ENCODE results near the gene TERT. TPM values are rescaled to one million over a fixed set of nuclear protein-coding genes. Genes with fewer than 3 reads are reported as not detected.

Gene TERT
- polyA plus RNA-seq, 1 experiment = not detected

DNA sequence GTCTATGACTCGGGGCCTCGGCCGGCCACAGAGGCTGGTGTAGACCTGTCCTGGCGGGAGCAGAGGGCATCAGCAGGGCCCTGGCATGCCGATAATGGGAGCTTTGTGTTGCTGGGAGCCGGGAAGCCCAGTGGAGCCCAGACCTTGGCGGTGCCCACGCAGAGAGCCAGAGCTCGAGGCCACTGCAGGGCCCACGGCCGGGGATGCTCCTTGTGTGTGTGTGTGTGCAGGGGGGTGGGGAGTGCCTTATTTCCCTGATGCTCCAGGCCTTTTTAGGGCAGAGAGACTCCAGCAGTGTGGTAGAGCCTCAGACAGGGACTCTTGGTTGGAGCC is 75.1 kb downstream of the TERT start:
- H3K4me3 ChIP-seq (ENCODE audit: low read depth, low read length) = no peak overlapping the region
- ChIA-PET CTCF (no interaction called here), POLR2A (no interaction called here)
- peaks cover 92% of the 10 kb centered on the region for H3K9me3 ChIP-seq (ENCODE audit: control insufficient read depth, insufficient read depth, low read length)
- no peak for DNase-seq (ENCODE audit: low read depth, low spot score)
- H3K27ac ChIP-seq (ENCODE audit: low read depth, low read length) = no peak overlapping the region
- TF ChIP-seq, protein P1, sequence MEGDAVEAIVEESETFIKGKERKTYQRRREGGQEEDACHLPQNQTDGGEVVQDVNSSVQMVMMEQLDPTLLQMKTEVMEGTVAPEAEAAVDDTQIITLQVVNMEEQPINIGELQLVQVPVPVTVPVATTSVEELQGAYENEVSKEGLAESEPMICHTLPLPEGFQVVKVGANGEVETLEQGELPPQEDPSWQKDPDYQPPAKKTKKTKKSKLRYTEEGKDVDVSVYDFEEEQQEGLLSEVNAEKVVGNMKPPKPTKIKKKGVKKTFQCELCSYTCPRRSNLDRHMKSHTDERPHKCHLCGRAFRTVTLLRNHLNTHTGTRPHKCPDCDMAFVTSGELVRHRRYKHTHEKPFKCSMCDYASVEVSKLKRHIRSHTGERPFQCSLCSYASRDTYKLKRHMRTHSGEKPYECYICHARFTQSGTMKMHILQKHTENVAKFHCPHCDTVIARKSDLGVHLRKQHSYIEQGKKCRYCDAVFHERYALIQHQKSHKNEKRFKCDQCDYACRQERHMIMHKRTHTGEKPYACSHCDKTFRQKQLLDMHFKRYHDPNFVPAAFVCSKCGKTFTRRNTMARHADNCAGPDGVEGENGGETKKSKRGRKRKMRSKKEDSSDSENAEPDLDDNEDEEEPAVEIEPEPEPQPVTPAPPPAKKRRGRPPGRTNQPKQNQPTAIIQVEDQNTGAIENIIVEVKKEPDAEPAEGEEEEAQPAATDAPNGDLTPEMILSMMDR (IDR thresholded peaks at IDR 0.05; ENCODE audit: low read depth, low read length) = no peak
- peaks cover 2% of the 10 kb centered on the region for H3K27me3 ChIP-seq (ENCODE audit: control insufficient read depth, insufficient read depth, low read length)

DNA sequence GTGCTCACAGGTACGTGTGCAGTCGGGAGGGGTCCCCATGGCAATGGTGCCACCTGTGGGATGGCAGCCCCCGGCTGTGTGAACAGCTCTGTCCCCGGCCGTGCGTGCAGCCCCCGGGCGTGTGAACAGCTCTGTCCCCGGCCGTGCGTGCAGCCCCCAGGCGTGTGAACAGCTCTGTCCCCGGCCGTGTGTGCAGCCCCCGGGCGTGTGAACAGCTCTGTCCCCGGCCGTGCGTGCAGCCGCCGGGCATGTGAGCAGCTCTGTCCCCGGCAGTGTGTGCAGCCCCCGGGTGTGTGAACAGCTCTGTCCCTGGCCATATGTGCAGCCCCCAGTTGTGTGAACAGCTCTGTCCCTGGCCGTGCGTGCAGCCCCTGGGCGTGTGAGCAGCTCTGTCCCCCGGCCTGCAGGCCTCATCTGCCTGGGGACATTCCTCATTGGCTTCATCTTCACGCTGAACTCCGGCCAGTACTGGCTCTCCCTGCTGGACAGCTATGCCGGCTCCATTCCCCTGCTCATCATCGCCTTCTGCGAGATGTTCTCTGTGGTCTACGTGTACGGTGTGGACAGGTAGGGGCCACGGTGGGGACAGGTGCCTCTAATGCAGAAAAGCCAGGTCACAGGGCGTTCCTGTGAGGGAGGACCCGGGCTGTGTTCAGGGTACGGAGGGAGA is 75.6 kb downstream of the TERT start:
- Histone ChIP-seq H3K4me3 (ENCODE audit: low read depth, low read length) (no peak overlapping the region), H3K27me3 (ENCODE audit: control insufficient read depth, insufficient read depth, low read length) (peaks cover 2% of the 10 kb centered on the region), H3K27ac (ENCODE audit: low read depth, low read length) (no peak overlapping the region), H3K9me3 (ENCODE audit: control insufficient read depth, insufficient read depth, low read length) (peaks cover 91% of the 10 kb centered on the region)
- ChIA-PET POLR2A (no interaction called here), CTCF (no interaction called here)
- TF ChIP-seq, protein P1 (IDR thresholded peaks at IDR 0.05; ENCODE audit: low read depth, low read length) = no peak
- DNase-seq (ENCODE audit: low read depth, low spot score) = no peak

DNA sequence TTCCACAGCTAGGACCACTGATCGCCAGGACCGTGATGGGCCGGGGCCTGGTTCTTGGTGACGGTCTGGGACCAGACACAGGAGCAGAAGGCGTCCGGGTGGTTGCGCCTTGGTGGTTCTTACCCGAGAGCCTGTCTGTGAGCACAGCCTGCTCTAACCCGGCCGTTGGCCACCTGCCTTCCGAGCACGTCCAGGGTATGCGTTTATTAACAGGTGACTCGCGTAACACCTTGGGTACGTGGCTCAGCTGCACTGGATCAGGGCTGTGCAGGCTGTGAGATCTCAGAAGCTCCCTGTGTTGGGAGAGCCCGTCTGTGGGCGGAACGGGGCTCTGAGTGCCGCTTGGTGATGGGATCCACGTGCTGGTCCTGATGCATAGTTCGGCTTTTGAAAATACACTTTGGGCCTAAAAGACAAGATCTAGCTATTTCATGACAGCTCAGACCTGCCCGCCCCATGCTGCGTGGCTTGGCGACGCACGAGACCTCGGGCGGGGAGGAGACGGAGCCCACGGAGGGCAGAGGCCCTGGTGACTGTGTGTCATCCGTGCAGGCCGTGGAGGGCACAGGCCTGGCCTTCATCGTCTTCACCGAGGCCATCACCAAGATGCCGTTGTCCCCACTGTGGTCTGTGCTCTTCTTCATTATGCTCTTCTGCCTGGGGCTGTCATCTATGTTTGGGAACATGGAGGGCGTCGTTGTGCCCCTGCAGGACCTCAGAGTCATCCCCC is 76.4 kb downstream of the TERT start:
- Histone ChIP-seq H3K27ac (ENCODE audit: low read depth, low read length) (no peak overlapping the region), H3K9me3 (ENCODE audit: control insufficient read depth, insufficient read depth, low read length) (peaks cover 91% of the 10 kb centered on the region), H3K27me3 (ENCODE audit: control insufficient read depth, insufficient read depth, low read length) (peaks cover 2% of the 10 kb centered on the region), H3K4me3 (ENCODE audit: low read depth, low read length) (no peak overlapping the region)
- DNase-seq (ENCODE audit: low read depth, low spot score) = no peak
- POLR2A ChIA-PET = no interaction called here
- TF ChIP-seq, protein P1 (IDR thresholded peaks at IDR 0.05; ENCODE audit: low read depth, low read length) = no peak
- CTCF ChIA-PET = no interaction called here

DNA sequence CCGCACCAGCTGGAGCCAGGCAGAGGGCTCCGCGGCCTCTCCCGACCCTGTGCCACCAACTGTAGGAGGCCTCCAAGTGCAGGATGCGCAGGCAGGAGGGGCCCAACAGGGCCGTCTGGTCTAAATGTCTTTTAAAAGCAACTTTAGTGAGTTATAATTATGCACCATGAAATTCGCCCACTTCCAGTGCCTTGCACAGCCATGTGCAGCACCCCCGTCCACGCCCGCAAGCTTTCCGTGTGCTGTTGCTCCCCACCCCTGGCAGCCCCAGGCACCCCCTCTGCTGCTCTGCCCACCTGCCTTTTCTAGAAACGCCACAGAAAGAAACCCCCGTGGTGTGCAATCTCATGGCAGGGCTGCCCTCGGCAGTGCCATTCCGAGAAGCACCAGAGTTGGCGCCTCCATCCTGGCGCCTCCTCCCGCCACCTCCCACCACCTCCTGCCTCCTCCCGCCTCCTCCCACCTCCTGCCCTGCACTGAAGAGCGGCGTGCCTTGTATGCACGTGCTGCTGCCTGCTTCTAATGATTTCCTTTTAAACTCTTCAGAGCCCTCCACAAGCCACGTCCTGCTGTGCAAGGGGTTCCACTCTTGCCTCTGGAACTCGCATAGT is 77.2 kb downstream of the TERT start:
- peaks cover 88% of the 10 kb centered on the region for H3K9me3 ChIP-seq (ENCODE audit: control insufficient read depth, insufficient read depth, low read length)
- no peak overlapping the region for H3K4me3 ChIP-seq (ENCODE audit: low read depth, low read length)
- no peak for DNase-seq (ENCODE audit: low read depth, low spot score)
- H3K27me3 ChIP-seq (ENCODE audit: control insufficient read depth, insufficient read depth, low read length) = peaks cover 2% of the 10 kb centered on the region
- CTCF ChIA-PET = no interaction called here
- POLR2A ChIA-PET = no interaction called here
- TF ChIP-seq, protein P1 (IDR thresholded peaks at IDR 0.05; ENCODE audit: low read depth, low read length) = no peak
- no peak overlapping the region for H3K27ac ChIP-seq (ENCODE audit: low read depth, low read length)

DNA sequence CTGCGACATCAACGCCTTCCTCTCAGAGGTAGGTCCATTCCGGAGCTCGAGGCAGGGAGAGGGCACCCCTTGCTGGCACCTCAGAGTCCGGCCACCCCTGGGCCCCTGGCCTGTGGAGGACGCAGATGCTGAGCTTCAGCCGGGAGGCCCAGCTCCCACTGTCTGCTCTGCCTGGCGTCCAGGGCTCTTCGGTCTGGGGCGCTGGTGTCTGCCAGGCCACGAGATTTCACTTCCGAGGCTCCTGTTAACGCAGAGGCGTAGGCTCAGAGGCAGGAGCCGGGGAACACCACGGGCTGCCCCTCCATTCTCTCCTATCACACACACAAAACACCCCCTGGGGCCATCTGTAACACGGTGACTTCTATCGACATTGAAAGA is 78.0 kb downstream of the TERT start:
- Histone ChIP-seq H3K27me3 (ENCODE audit: control insufficient read depth, insufficient read depth, low read length) (peaks cover 2% of the 10 kb centered on the region), H3K4me3 (ENCODE audit: low read depth, low read length) (no peak overlapping the region), H3K9me3 (ENCODE audit: control insufficient read depth, insufficient read depth, low read length) (peaks cover 91% of the 10 kb centered on the region), H3K27ac (ENCODE audit: low read depth, low read length) (no peak overlapping the region)
- POLR2A ChIA-PET = no interaction called here
- CTCF ChIA-PET = no interaction called here
- no peak for DNase-seq (ENCODE audit: low read depth, low spot score)
- TF ChIP-seq, protein P1 (IDR thresholded peaks at IDR 0.05; ENCODE audit: low read depth, low read length) = no peak
